Astrocyte of the spinal cord (primary cell): ENCODE data around the gene MAML3.

Experiments used
- DNase-seq: peaks from one replicate; pipeline ENCODE4 v3.0.0; 2011; ENCODE audit warnings: low read depth, low spot score
- H3K4me3 ChIP-seq: 2 replicates; pipeline ENCODE4 v1.5.1; 2011; ENCODE audit warnings: low read depth, mild to moderate bottlenecking, low read length, moderate library complexity
- in situ Hi-C: cut with HindIII; loops from 2 replicates; pipeline ENCODE4 v1.10.0; 2017; ENCODE audit warnings: low sequenced_read_pairs
- TF ChIP-seq, protein P1 (sequence below): IDR thresholded peaks from 2 replicates; pipeline ENCODE4 v1.5.1; 2012; ENCODE audit warnings: low read depth, mild to moderate bottlenecking, low read length, inconsistent platforms

The MAML3 gene

DNA sequence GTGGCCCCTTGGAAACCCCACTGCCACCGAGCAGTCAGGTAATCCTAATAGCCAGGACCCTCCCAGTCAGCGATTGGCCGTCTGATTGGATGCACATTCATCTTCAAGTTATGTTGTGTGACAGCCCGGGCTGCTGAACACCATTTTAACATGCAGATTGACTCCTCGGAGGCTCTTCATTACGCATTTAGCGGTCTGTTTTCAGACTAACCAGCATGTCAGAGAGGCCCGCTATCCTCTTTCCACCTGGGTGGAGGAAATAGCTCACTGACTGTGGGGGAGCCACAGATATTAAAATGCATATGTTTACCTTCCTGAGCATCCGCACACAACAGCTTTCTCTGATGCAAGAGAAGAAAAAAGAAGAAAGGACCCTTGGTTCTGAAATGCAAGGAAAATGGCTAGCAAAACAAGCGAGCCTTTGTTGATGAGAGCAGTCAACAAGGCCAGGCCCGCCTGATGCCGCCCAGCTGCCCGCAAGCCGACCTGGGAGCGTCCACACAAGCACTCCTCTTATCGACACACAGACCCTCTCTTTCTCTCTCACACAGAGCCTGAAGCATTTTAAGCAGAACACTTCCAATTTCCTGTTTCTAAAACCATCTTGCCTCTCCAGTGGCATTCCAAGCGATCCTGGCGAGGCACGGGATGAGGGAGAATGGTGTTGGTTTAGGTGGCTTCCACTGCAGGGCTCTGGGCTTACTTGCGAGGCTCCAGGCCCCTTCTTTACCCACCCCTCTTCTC, 370.1 kb downstream of the MAML3 start:
- H3K4me3 ChIP-seq, result no peak overlapping the region
- in situ Hi-C loops, result no loop called here

DNA sequence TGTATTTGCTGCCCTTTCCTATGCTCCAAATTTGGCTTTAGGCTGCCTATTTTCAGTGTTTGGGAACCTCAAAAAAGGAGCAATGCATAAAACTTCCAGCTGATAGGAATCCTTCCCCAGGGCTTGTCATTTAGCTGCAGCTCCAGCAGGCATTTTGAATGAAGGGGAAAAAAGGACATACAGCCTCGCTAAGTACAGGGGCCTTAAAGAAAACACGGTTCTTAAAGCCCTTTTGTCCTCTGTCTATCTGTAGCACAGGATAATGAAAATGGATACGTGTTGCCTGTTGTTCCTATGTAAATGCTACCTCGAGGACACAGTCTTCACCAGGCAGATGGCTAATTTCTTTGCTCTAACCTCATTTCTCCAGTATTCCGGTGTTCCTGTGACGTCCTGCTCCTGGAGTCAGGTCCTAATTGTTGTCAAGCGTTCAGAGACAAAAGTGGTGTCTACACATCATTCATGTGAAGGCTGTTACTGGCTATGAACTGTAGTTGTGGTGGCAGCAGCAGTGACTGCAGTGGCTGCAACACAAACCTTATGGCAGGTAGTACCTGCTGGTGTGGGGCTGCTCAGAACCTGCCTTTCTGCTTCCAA, 371.0 kb downstream of the MAML3 start:
- in situ Hi-C loops, result no loop called here
- TF ChIP-seq, protein P1, sequence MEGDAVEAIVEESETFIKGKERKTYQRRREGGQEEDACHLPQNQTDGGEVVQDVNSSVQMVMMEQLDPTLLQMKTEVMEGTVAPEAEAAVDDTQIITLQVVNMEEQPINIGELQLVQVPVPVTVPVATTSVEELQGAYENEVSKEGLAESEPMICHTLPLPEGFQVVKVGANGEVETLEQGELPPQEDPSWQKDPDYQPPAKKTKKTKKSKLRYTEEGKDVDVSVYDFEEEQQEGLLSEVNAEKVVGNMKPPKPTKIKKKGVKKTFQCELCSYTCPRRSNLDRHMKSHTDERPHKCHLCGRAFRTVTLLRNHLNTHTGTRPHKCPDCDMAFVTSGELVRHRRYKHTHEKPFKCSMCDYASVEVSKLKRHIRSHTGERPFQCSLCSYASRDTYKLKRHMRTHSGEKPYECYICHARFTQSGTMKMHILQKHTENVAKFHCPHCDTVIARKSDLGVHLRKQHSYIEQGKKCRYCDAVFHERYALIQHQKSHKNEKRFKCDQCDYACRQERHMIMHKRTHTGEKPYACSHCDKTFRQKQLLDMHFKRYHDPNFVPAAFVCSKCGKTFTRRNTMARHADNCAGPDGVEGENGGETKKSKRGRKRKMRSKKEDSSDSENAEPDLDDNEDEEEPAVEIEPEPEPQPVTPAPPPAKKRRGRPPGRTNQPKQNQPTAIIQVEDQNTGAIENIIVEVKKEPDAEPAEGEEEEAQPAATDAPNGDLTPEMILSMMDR, result no peak
- no peak for DNase-seq
- no peak overlapping the region for H3K4me3 ChIP-seq

More for the DNA sequence above, 370.1 kb downstream of the MAML3 start:
- no peak for DNase-seq
- TF ChIP-seq, protein P1, result no peak

DNA sequence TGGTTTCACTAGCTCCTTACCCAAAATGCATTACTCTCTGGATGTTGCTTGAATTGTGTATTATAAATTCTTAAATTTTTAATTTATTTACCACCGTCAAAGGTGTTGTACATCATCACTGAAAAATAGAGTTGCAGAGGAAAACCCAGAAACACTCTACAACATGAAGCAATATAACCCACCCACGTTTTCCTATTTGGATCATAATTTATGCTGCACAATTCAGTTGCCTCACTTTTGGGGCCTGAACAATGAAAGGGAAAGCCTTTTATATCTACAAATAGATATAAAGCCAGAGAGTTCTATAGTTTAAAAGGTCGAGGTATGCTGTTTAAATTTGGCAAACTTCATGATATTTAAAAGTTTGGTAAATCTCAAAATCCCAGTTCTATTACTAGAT, 372.9 kb downstream of the MAML3 start:
- DNase-seq, result no peak
- in situ Hi-C loops, result no loop called here
- H3K4me3 ChIP-seq, result no peak overlapping the region
- TF ChIP-seq, protein P1, result no peak

DNA sequence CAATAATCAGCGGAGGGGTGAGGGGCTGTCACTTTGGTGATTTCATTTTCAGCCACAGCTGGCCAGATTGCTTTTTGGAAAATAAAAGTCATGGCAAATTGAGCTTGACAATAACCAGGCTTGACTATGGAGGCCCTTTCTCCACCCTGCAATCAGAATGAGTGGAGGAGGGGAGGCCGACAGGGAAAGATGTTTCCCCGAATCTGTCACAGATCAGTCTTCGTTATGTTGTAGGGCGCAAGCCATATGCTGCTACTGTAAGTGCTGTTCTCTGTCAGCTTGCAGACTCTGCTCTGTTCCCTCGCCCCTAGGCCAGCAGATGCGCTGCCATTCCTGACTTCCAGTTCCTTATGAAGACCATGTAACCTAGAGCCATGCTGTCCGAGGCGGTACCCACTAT, 374.3 kb downstream of the MAML3 start:
- H3K4me3 ChIP-seq, result no peak overlapping the region
- in situ Hi-C loops, result no loop called here
- no peak for DNase-seq
- TF ChIP-seq, protein P1, result no peak

DNA sequence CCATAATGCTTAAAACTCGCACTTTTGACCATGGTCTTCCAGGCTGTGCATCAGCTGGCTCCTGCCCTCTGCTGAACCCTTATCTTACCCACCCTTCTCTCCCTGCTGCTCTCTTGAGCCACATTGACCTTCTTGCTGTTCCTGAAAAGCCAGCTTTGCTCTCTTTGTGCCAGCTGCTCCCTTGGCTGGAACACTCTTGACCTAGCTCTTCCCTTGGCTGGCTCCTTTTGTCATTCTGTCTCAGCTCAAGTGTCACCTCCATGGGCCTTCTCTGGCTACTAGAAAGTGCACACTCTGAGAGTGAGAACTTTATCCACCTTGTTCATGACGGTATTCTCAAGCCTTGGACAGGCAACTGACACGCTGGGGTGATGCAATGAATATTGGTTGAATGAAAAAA, 376.2 kb downstream of the MAML3 start:
- DNase-seq, result no peak
- in situ Hi-C loops, result no loop called here
- H3K4me3 ChIP-seq, result no peak overlapping the region
- TF ChIP-seq, protein P1, result no peak

DNA sequence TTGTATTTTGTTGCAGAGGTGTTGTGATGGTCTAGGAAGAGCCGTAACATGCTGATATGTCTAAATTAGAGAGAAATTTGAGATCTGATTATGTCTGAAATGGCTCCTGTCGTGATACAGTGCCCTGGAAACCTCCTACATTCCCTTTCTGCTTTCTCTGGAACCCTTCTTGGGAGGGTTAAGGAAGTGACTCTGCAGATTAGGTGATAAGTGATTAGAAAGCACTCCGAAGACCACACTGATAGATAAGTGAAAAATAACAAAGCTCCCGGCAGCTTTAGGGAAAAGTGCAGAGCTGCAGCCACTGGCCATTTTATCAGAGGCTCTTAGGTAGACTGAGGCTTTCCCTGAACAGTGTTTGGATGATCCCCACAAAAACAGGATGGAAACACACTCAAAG, 377.7 kb downstream of the MAML3 start:
- no peak for DNase-seq
- in situ Hi-C loops, result no loop called here
- TF ChIP-seq, protein P1, result no peak
- H3K4me3 ChIP-seq, result no peak overlapping the region
